GM23338 (cell line): ENCODE data around the gene LRRC30. TPM values are rescaled to one million over a fixed set of nuclear protein-coding genes. Genes with fewer than 3 reads are reported as not detected.

Experiments
- ATAC-seq: fragments of 200-7000 bp; cut with Tn5 transposase; 3 replicates; pipeline ENCODE4 v1.9.1; 2020
- DNase-seq: peaks from one replicate; pipeline ENCODE4 v3.0.0-alpha.2; 2015; ENCODE audit warnings: low spot score
- H2AFZ ChIP-seq: fragments of 200-600 bp; sonication (generic); 2 replicates; pipeline ENCODE4 v1.8.0; 2016; ENCODE audit warnings: antibody characterized with exemption, mild to moderate bottlenecking, moderate library complexity
- H3F3A ChIP-seq: fragments of 200-600 bp; sonication (generic); replicated peaks from 2 replicates; pipeline ENCODE4 v1.8.0; 2017; ENCODE audit warnings: antibody characterized with exemption, mixed run types, low read depth
- H3K27ac ChIP-seq: fragments of 200-600 bp; sonication (generic); 2 replicates; pipeline ENCODE4 v1.6.1; 2016; ENCODE audit warnings: low read depth
- H3K27me3 ChIP-seq: fragments of 200-600 bp; sonication (generic); 2 replicates; pipeline ENCODE4 v1.8.0; 2016; ENCODE audit warnings: mild to moderate bottlenecking, mixed run types, moderate library complexity; ENCODE audit not compliant: insufficient read depth
- H3K36me3 ChIP-seq: fragments of 200-600 bp; sonication (generic); 2 replicates; pipeline ENCODE4 v1.8.0; 2016; ENCODE audit warnings: mild to moderate bottlenecking; ENCODE audit not compliant: insufficient read depth
- H3K4me1 ChIP-seq: fragments of 200-600 bp; sonication (generic); 2 replicates; pipeline ENCODE4 v1.8.0; 2016; ENCODE audit warnings: mild to moderate bottlenecking, moderate library complexity; ENCODE audit not compliant: insufficient read depth
- H3K4me2 ChIP-seq: fragments of 200-600 bp; sonication (generic); 2 replicates; pipeline ENCODE4 v1.7.1; 2017; ENCODE audit warnings: mixed run types
- H3K4me3 ChIP-seq: fragments of 200-600 bp; sonication (generic); 2 replicates; pipeline ENCODE4 v1.6.1; 2016; ENCODE audit warnings: mixed run types
- H3K79me2 ChIP-seq: fragments of 200-600 bp; sonication (generic); replicated peaks from 2 replicates; pipeline ENCODE4 v1.8.0; 2017; ENCODE audit warnings: mild to moderate bottlenecking; ENCODE audit not compliant: insufficient read depth
- H3K9me2 ChIP-seq: fragments of 200-600 bp; sonication (generic); 2 replicates; pipeline ENCODE4 v1.8.0; 2017; ENCODE audit not compliant: insufficient read depth
- H4K20me1 ChIP-seq: fragments of 200-600 bp; sonication (generic); replicated peaks from 2 replicates; pipeline ENCODE4 v1.8.0; 2017; ENCODE audit warnings: mild to moderate bottlenecking; ENCODE audit not compliant: insufficient read depth
- H3K27ac Mint-ChIP-seq: 2 replicates; pipeline ENCODE4 v1.8.0; 2020; ENCODE audit warnings: inconsistent platforms, mild to moderate bottlenecking, moderate library complexity, mixed read lengths
- H3K27me3 Mint-ChIP-seq: 3 replicates; pipeline ENCODE4 v1.8.0; 2022; ENCODE audit warnings: low read depth, mild to moderate bottlenecking, moderate library complexity, mixed read lengths, inconsistent platforms; ENCODE audit not compliant: insufficient read depth, poor library complexity
- H3K36me3 Mint-ChIP-seq: 3 replicates; pipeline ENCODE4 v1.8.0; 2021; ENCODE audit warnings: low read depth, mild to moderate bottlenecking, inconsistent platforms, moderate library complexity, mixed read lengths
- H3K4me1 Mint-ChIP-seq: 3 replicates; pipeline ENCODE4 v1.8.0; 2020; ENCODE audit warnings: mild to moderate bottlenecking, inconsistent platforms, mixed read lengths
- H3K4me3 Mint-ChIP-seq: 3 replicates; pipeline ENCODE4 v1.8.0; 2021; ENCODE audit warnings: moderate library complexity, mild to moderate bottlenecking, inconsistent platforms, mixed read lengths
- H3K9me3 Mint-ChIP-seq: 3 replicates; pipeline ENCODE4 v1.8.0; 2020; ENCODE audit warnings: moderate library complexity, mild to moderate bottlenecking, inconsistent platforms, mixed read lengths
- CREB1 ChIP-seq: fragments of 250-450 bp; sonication (Bioruptor Pico); IDR thresholded peaks from 2 replicates; pipeline ENCODE4 v1.5.0; 2020; ENCODE audit warnings: low read depth, mild to moderate bottlenecking, moderate library complexity
- EZH2 ChIP-seq: fragments of 200-600 bp; sonication (generic); IDR thresholded peaks from one replicate; pipeline ENCODE4 v1.8.0; 2017; ENCODE audit warnings: antibody characterized with exemption, mild to moderate bottlenecking, low read depth; ENCODE audit not compliant: unreplicated experiment
- EZH2phosphoT487 ChIP-seq: fragments of 200-600 bp; sonication (generic); IDR thresholded peaks from one replicate; pipeline ENCODE4 v1.8.1; 2018; ENCODE audit warnings: antibody characterized with exemption; ENCODE audit not compliant: unreplicated experiment
- JUNB ChIP-seq: IDR thresholded peaks from one replicate; pipeline ENCODE4 v1.6.1; 2016; ENCODE audit warnings: antibody characterized with exemption; ENCODE audit not compliant: unreplicated experiment
- NANOG ChIP-seq: IDR thresholded peaks from 2 replicates; pipeline ENCODE4 v1.6.1; 2016; ENCODE audit warnings: antibody characterized with exemption, borderline replicate concordance
- POLR2AphosphoS5 ChIP-seq: IDR thresholded peaks from 2 replicates; pipeline ENCODE4 v1.6.1; 2016; ENCODE audit warnings: antibody characterized with exemption, low read depth
- ZNF331 ChIP-seq: fragments of 250-450 bp; sonication (Bioruptor Pico); IDR thresholded peaks from 2 replicates; pipeline ENCODE4 v1.5.0; 2020; ENCODE audit warnings: low read depth, mild to moderate bottlenecking, moderate library complexity
- ZNF462 ChIP-seq: fragments of 250-450 bp; sonication (Bioruptor Pico); IDR thresholded peaks from 2 replicates; pipeline ENCODE4 v1.5.0; 2020; ENCODE audit warnings: mild to moderate bottlenecking, moderate library complexity
- polyA plus RNA-seq: library from polyadenylated mRNA; unstranded; fragments of >200 nt; fragmentation: Nextera tagmentation; extraction: Ambion mirVana; gene quantifications from 2 replicates; pipeline ENCODE4 v1.2.1, GENCODE V29; 2016
- total RNA-seq: library from RNA; depleted of rRNA; stranded (reverse); fragments of >200 nt; shearing (Covaris generic); gene quantifications from 2 replicates; pipeline ENCODE4 v1.2.3, GENCODE V29; 2014
- TF ChIP-seq, protein P1 (sequence below): IDR thresholded peaks from one replicate; pipeline ENCODE4 v1.6.1; 2018; ENCODE audit warnings: antibody characterized with exemption; ENCODE audit not compliant: unreplicated experiment

LRRC30 gene
- total and polyA plus RNA-seq, 2 experiments from 2014 or later = not detected

DNA sequence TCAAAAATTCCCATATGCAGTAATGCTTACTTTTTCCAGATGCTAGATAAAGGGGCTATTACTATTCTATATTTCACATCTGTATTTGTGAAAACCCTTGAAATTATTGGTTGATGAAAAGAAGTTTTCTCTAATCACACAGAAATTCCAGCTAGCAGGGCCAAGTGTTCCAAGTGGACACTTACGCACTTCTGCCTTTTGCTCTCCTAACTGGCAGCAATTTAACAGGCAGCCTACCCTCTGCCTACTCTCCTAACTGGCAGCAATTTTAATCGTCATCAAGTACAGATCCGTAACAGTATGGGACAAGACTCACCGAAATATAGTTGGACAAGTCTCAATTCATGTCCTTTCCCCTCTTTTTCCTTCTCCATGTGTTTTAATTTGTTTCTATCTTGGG, 12.0 kb downstream of the LRRC30 start:
- no peak overlapping the region for H3K4me3 Mint-ChIP-seq
- Histone ChIP-seq H3K79me2 (no peaks in the 10 kb centered on the region), H3K4me3 (no peak overlapping the region), H2AFZ (peak overlapping the region; percentile 56; the same call in 1 of the 2 replicates), H3K9me2 (no peaks in the 10 kb centered on the region), H3K27me3 (no peaks in the 10 kb centered on the region), H3K4me1 (no peaks in the 10 kb centered on the region), H3K4me2 (no peak overlapping the region), H3F3A (no peaks in the 10 kb centered on the region), H4K20me1 (no peaks in the 10 kb centered on the region), H3K27ac (no peak overlapping the region), H3K36me3 (no peaks in the 10 kb centered on the region)
- DNase-seq (no peak), ATAC-seq (no peak)
- no peak overlapping the region for H3K27ac Mint-ChIP-seq
- H3K9me3 Mint-ChIP-seq = peaks cover 6% of the 10 kb centered on the region; the same call in 2 of the 3 replicates
- TF ChIP-seq EZH2 (no peak), JUNB (no peak), ZNF462 (no peak), NANOG (no peak), POLR2AphosphoS5 (no peak), EZH2phosphoT487 (no peak), CREB1 (CRISPR knock-in tag) (no peak), ZNF331 (no peak)
- TF ChIP-seq, protein P1, sequence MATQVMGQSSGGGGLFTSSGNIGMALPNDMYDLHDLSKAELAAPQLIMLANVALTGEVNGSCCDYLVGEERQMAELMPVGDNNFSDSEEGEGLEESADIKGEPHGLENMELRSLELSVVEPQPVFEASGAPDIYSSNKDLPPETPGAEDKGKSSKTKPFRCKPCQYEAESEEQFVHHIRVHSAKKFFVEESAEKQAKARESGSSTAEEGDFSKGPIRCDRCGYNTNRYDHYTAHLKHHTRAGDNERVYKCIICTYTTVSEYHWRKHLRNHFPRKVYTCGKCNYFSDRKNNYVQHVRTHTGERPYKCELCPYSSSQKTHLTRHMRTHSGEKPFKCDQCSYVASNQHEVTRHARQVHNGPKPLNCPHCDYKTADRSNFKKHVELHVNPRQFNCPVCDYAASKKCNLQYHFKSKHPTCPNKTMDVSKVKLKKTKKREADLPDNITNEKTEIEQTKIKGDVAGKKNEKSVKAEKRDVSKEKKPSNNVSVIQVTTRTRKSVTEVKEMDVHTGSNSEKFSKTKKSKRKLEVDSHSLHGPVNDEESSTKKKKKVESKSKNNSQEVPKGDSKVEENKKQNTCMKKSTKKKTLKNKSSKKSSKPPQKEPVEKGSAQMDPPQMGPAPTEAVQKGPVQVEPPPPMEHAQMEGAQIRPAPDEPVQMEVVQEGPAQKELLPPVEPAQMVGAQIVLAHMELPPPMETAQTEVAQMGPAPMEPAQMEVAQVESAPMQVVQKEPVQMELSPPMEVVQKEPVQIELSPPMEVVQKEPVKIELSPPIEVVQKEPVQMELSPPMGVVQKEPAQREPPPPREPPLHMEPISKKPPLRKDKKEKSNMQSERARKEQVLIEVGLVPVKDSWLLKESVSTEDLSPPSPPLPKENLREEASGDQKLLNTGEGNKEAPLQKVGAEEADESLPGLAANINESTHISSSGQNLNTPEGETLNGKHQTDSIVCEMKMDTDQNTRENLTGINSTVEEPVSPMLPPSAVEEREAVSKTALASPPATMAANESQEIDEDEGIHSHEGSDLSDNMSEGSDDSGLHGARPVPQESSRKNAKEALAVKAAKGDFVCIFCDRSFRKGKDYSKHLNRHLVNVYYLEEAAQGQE = no peak
- H3K4me1 Mint-ChIP-seq = no peaks in the 10 kb centered on the region
- H3K27me3 Mint-ChIP-seq = no peaks in the 10 kb centered on the region
- H3K36me3 Mint-ChIP-seq = peaks cover 3% of the 10 kb centered on the region; the same call in 1 of the 3 replicates
